ENCODE data around the gene RTN4R.

The RTN4R gene

DNA sequence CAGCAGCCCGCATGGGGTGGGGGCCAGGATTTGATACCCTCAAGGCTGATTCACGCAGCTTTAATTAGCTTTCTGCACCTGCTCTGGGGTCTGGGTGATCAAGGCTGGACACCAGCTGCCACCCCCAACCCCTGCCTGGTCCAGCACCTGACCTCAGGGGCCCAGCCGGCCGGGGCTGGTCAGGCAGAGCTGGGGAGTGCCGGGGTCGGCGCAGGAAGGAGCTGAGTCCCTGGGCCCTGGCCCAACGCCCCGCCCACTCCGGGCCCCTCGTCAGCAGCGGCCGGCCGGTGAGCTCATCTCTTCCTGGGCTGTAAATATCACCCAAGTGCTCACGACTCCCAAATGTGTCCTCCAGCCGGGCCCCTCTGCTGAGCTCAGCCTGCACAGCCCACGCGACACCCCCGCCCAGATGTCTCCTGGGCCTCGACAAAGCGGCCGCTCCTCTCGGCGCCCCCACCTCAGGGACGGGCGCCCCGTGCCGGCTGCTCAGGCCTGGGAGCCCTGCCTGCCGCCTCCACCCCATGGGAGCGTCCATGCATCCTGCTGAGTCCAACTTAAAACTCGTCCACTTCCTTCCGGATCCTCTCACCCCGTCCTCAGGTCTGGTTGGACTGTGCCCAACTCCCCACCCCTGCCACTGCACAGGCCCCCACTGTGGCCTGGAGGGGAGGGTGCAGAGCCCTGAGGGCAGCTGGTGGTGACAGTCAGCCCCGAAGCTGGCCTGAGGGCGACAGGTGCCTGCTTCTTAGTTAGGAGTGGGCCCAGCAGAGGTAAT lies 29.0 kb downstream of the RTN4R start:
- no peak overlapping the region for H2AFZ ChIP-seq (ENCODE audit: low read depth, low read length)
- H3K27ac ChIP-seq (ENCODE audit: low read length, poor library complexity, severe bottlenecking) = no peak overlapping the region
- H3K36me3 ChIP-seq (ENCODE audit: control insufficient read depth in 1 of 2, insufficient read depth in 2 of 2, low read depth in 1 of 2, low read length in 2 of 2) = peaks cover 0 to 12% of the 10 kb centered on the region in 2 experiments
- no peak overlapping the region for H3K14ac ChIP-seq (ENCODE audit: low read length in 2 of 2)
- no peak overlapping the region for H3K4ac ChIP-seq (ENCODE audit: low read depth in 1 of 2, low read length in 2 of 2)
- H3K79me1 ChIP-seq (replicated peaks; ENCODE audit: low read length, poor library complexity, severe bottlenecking) = no peaks in the 10 kb centered on the region
- H4K91ac ChIP-seq (ENCODE audit: low read length) = peak overlapping the region; percentile 3
- no peaks in the 10 kb centered on the region for H3K9me3 ChIP-seq (ENCODE audit: control insufficient read depth, low read length)
- H3K18ac ChIP-seq (ENCODE audit: low read depth in 1 of 2, low read length in 2 of 2) = no peak overlapping the region
- 66% methylated on average over 27 of the region's 35 CpGs for WGBS
- no peak overlapping the region for H2BK5ac ChIP-seq (ENCODE audit: low read depth, low read length, poor library complexity, severe bottlenecking)
- DNase-seq = no peak
- H3K9ac ChIP-seq (ENCODE audit: low read length) = peak overlapping the region; percentile 43
- H3K23ac ChIP-seq (ENCODE audit: low read length in 2 of 2) = no peak overlapping the region
- no peak overlapping the region for H2BK15ac ChIP-seq (ENCODE audit: low read depth, poor library complexity, severe bottlenecking)
- H2AK5ac ChIP-seq (ENCODE audit: low read length, severe bottlenecking) = no peak overlapping the region
- no peak overlapping the region for H2BK120ac ChIP-seq (ENCODE audit: low read depth, low read length)
- H4K8ac ChIP-seq (ENCODE audit: low read length) = no peak overlapping the region
- H3K4me1 ChIP-seq (ENCODE audit: control insufficient read depth, insufficient read depth, low read depth, low read length) = peaks cover 31% of the 10 kb centered on the region
- H3K4me2 ChIP-seq (ENCODE audit: low read length, poor library complexity, severe bottlenecking) = no peak overlapping the region
- H3K27me3 ChIP-seq (ENCODE audit: control insufficient read depth in 1 of 2, insufficient read depth in 1 of 2, low read length in 2 of 2) = peaks cover 11 to 21% of the 10 kb centered on the region in 2 experiments
- no peak overlapping the region for H2BK12ac ChIP-seq (ENCODE audit: low read length in 2 of 2)
- no peak overlapping the region for H3K4me3 ChIP-seq (ENCODE audit: insufficient read depth in 1 of 2, low read depth in 1 of 2, low read length in 2 of 2)

DNA sequence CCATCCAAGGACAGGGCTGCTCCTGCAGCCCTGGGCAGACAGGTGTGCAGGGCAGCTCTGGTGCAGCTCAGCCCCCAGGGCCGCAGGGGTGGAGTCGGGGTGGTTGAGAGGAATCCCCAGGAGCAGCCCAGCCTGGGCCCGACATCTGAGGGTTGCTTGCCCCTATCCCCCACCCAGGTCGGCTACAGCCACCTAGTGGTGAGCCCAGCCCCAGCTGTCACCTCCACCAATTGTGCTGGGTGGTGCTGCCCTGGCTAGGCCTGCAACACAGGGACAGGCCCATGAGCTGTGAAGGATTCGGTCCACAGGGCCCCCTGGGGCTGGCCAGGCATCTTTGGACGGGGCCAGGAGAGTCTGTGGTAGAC lies 29.6 kb downstream of the RTN4R start:
- Histone ChIP-seq H2AFZ (ENCODE audit: low read depth, low read length) (no peak overlapping the region), H3K4me2 (ENCODE audit: low read length, poor library complexity, severe bottlenecking) (no peak overlapping the region), H3K23ac (ENCODE audit: low read length in 2 of 2) (no peak overlapping the region), H3K4me1 (ENCODE audit: control insufficient read depth, insufficient read depth, low read depth, low read length) (peaks cover 25% of the 10 kb centered on the region), H2BK5ac (ENCODE audit: low read depth, low read length, poor library complexity, severe bottlenecking) (no peak overlapping the region), H3K27ac (ENCODE audit: low read length, poor library complexity, severe bottlenecking) (no peak overlapping the region), H2BK12ac (ENCODE audit: low read length in 2 of 2) (no peak overlapping the region), H2BK15ac (ENCODE audit: low read depth, poor library complexity, severe bottlenecking) (no peak overlapping the region), H3K9ac (ENCODE audit: low read length) (no peak overlapping the region), H4K91ac (ENCODE audit: low read length) (peak overlapping the region; percentile 41), H3K14ac (ENCODE audit: low read length in 2 of 2) (no peak overlapping the region), H3K18ac (ENCODE audit: low read depth in 1 of 2, low read length in 2 of 2) (no peak overlapping the region), H3K36me3 (ENCODE audit: control insufficient read depth in 1 of 2, insufficient read depth in 2 of 2, low read depth in 1 of 2, low read length in 2 of 2) (peaks cover 0 to 12% of the 10 kb centered on the region in 2 experiments), H3K4ac (ENCODE audit: low read depth in 1 of 2, low read length in 2 of 2) (no peak overlapping the region), H2AK5ac (ENCODE audit: low read length, severe bottlenecking) (no peak overlapping the region), H4K8ac (ENCODE audit: low read length) (no peak overlapping the region), H2BK120ac (ENCODE audit: low read depth, low read length) (no peak overlapping the region), H3K9me3 (ENCODE audit: control insufficient read depth, low read length) (no peaks in the 10 kb centered on the region), H3K79me1 (replicated peaks; ENCODE audit: low read length, poor library complexity, severe bottlenecking) (no peaks in the 10 kb centered on the region), H3K4me3 (ENCODE audit: insufficient read depth in 1 of 2, low read depth in 1 of 2, low read length in 2 of 2) (no peak overlapping the region), H3K27me3 (ENCODE audit: control insufficient read depth in 1 of 2, insufficient read depth in 1 of 2, low read length in 2 of 2) (peaks cover 11 to 22% of the 10 kb centered on the region in 2 experiments)
- DNase-seq = peak; percentile 9
- WGBS = 51% methylated on average over 5 of the region's 6 CpGs

DNA sequence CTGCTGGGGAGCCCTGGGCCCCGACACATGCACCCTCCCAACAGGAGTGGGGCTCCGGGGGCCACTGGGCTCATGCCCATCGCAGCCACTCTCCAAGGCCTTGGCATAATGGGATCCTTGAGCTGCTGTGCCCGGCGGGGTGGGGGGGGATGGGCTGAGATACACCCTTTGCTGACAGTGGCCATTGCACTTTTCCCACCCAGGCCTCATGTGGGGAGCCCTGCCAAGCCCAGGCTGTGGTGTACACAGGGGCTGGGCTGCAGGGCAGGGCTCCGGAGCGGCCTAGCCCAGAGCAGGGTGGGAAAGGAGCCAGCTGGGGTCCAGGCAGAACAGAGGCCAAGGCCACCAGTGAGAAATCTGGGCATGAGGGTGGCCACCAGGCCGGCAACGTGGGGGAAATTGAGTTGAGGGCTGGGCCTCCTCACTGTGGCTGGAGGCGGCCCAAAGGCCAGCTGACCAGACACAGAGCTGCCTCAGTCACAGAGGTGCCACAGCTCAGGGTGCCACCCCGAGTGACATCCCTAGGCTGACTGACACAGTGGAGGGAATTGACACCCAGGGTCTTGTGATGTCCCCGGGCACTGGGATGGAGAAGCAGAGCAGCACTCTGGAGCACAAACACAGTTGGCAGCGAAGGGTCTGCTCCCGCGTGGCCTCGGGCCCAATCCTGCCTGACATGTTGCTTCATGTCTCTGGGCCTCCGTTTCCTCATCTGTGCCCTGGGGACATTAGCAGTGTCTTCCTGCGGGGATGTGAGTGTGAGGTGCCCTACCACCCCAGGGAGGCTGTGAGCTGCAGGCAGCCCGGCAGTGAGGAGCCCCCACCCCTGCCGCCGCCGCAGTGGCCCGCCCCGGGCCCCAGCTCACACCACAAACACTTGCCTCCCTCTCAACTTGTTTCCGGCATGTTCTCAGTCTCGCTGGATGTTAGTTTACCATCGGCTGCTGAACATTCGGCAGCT lies 30.4 kb downstream of the RTN4R start:
- Histone ChIP-seq H3K27me3 (ENCODE audit: control insufficient read depth in 1 of 2, insufficient read depth in 1 of 2, low read length in 2 of 2) (peaks cover 11 to 24% of the 10 kb centered on the region in 2 experiments), H3K79me1 (replicated peaks; ENCODE audit: low read length, poor library complexity, severe bottlenecking) (no peaks in the 10 kb centered on the region), H3K4me1 (ENCODE audit: control insufficient read depth, insufficient read depth, low read depth, low read length) (peaks cover 17% of the 10 kb centered on the region), H3K9me3 (ENCODE audit: control insufficient read depth, low read length) (no peaks in the 10 kb centered on the region), H3K36me3 (ENCODE audit: control insufficient read depth in 1 of 2, insufficient read depth in 2 of 2, low read depth in 1 of 2, low read length in 2 of 2) (peaks cover 0 to 12% of the 10 kb centered on the region in 2 experiments), H3K4me2 (ENCODE audit: low read length, poor library complexity, severe bottlenecking) (no peak overlapping the region), H3K18ac (ENCODE audit: low read depth in 1 of 2, low read length in 2 of 2) (no peak overlapping the region), H2AK5ac (ENCODE audit: low read length, severe bottlenecking) (no peak overlapping the region), H4K8ac (ENCODE audit: low read length) (peak overlapping the region; percentile 35), H3K14ac (ENCODE audit: low read length in 2 of 2) (no peak overlapping the region), H3K4me3 (ENCODE audit: insufficient read depth in 1 of 2, low read depth in 1 of 2, low read length in 2 of 2) (no peak overlapping the region), H2BK5ac (ENCODE audit: low read depth, low read length, poor library complexity, severe bottlenecking) (no peak overlapping the region), H4K91ac (ENCODE audit: low read length) (no peak overlapping the region), H2BK15ac (ENCODE audit: low read depth, poor library complexity, severe bottlenecking) (no peak overlapping the region), H3K27ac (ENCODE audit: low read length, poor library complexity, severe bottlenecking) (no peak overlapping the region), H3K4ac (ENCODE audit: low read depth in 1 of 2, low read length in 2 of 2) (peak overlapping the region in 1 of 2 experiments; percentile 11), H2AFZ (ENCODE audit: low read depth, low read length) (no peak overlapping the region), H3K23ac (ENCODE audit: low read length in 2 of 2) (no peak overlapping the region), H2BK120ac (ENCODE audit: low read depth, low read length) (no peak overlapping the region), H2BK12ac (ENCODE audit: low read length in 2 of 2) (no peak overlapping the region), H3K9ac (ENCODE audit: low read length) (no peak overlapping the region)
- WGBS = 87% methylated on average over 28 of the region's 28 CpGs
- no peak for DNase-seq

All from mesenchymal stem cell (in vitro differentiated cells and primary cell).